Activated T-cell treated with anti-CD3 and anti-CD28 coated beads for 48 hours (primary cell): ENCODE measurements around the gene GOLM1.
"Not testable (repeated sequence)": the region's sequence is repeated elsewhere in the genome, so short reads cannot be mapped to it uniquely, and the experiment has no call there.

ENCODE experiments used
- DNase-seq: peaks from one replicate; pipeline ENCODE4 v3.0.0-alpha.2; 2020; ENCODE audit warnings: low read depth

Gene GOLM1

DNA sequence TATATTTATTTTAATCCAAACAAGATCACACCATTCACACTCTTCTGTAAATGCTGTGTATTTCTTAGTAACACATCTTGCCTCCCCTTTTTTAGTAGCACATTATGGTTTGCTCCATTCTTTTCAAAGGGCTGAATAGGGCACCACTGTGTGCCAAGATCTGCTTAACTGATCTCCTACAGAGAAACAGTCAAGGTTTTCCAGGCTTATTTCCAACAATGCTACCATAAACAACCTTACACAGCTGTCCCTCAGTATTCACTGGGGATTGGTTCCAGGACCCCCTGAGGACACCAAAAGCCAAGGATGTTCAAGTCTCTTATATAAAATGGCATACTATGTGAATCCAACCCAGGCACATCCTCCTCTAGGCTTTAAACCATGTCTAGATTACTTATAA is 16.5 kb downstream of the GOLM1 start:
- no peak for DNase-seq

- no peak for DNase-seq
Measured at GRCh38 chr9:86079865-86080469, 19.4 kb downstream of the GOLM1 start.

DNA sequence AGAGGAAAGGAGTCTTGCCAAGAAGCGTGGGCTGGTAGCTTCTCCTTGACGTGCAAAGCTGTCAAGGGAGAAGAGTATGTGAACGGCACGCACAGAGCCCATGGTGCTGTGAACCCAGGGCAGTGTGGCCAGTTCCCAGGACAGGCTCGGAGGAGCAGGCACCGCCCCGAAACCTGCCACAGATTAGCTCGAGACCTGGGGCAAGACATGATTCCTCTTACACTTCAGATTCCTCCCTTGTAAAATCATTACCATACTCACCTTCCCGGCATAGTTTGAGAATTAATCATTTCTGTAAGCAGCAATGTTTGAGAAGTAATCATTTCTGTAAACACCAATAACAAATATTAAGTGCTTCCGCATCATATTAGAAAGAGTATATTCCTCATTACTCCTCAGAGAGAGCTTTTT is 19.9 kb downstream of the GOLM1 start:
- no peak for DNase-seq

GRCh38 chr9:86078731-86079130 is 20.6 kb downstream of the GOLM1 start:
- no peak for DNase-seq

- no peak for DNase-seq
Measured at GRCh38 chr9:86077276-86077675, 22.1 kb downstream of the GOLM1 start.

GRCh38 chr9:86075132-86076109 is 23.9 kb downstream of the GOLM1 start:
- DNase-seq, result peak; percentile 25

GRCh38 chr9:86073839-86074238 is 25.5 kb downstream of the GOLM1 start:
- no peak for DNase-seq

DNA sequence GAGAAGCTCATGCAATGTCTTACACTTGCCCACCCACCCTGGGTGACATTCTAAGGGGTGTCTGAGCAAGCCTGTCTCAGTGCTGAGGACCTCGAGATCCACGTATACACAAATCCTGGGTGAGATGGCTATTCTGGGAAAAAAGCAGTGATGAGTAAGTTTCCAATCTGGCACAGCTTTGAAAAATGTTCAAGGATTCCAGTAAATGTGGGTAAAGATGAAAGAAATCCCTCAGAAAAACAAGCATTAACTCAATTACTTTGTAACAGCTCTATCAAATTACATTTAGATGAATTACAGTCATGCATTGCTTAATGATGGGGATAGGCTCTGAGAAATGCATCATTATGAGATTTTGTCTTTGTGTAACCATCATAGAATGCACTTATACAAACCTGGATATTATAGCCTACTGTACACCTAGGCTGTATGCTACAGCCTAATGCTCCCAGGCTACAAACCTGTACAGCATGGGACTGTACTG is 26.9 kb downstream of the GOLM1 start:
- no peak for DNase-seq

DNA sequence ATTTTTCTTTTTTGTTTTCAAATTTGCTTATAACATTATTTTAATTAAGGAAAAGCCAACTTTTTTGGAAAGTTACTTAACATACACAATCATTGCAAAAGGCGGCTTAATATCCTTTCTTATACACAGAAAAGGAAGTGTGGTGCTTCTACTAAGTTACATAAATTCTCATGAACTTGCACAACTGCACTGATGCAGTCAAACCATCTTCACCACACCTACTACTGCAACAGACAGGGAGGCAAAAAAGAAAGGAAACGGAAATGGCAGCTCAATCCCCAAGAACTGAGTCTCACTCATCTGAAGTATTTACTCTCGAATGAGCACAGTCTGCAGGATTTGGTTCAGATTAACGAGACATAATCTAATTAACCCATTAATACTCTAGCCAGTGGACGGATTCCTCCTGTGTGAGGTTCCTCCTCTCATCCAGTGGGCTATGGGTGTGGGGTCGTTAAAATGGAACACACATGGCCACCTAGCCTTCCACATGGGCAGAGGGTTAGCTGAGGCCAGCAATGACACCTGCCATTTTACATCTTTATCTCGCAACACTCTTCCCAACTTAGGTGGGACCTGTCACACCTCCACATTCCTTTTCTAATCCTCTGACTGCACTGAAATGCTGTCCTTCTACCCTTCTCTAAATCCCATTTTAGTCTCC is 30.0 kb downstream of the GOLM1 start:
- no peak for DNase-seq

DNA sequence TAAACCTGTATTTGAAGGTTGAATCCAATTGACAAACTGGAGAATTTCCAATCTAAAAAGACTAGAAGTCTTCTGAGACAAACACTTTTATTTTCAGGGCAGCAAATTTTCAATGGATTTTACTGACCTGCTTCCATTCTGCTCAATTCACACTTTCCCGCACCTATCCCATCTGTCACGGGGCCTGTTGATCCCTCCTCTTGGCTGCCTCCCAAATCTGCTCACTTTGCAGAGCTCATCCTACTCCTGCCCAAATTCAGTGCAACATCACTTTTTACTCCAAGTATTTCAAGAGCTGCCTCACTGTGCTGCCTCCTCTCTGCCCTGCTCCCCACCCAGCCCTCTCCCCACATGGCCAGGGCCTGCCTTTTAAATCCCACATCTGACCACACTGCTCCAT is 35.1 kb downstream of the GOLM1 start:
- DNase-seq, result no peak

DNA sequence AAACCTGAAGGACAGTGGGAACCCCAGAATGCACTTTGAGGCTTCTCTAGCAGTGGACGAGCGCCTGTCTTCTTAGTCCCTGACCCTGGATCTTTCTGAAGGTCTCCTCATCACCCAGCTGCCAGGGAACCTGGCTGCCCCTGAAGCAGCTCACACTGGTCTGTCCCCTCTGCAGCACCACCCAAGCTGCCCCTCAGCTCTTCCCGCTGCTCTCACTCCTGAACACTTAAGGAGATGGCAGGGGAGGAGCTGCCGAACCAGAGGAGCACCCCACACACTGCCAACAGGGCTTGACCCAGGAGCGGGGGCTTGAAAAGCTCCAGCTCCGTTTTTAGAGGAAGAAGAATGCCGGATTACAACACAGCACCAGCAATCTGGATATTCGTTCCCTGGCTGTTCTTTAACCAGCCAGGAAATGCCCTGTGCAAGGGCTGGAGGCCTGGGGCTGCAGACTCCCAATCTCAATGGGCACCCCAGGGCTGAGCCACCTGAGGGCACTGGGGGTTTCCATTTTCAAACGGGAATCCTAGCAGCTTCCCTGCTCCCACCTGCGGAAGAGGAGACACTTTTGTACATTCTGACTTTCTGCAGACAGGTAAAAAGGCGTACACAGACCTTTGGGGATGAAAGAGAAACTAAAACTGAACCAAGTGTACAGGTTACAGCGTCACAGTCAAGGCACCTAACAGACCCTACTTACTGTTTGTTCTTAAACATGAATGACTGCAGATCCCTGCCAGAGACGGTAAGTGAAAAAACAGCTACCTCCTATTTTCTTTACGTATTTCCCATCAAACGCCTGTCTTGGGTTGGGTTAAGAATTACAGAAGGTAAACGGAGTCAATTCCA is 36.3 kb downstream of the GOLM1 start:
- DNase-seq, result no peak

DNA sequence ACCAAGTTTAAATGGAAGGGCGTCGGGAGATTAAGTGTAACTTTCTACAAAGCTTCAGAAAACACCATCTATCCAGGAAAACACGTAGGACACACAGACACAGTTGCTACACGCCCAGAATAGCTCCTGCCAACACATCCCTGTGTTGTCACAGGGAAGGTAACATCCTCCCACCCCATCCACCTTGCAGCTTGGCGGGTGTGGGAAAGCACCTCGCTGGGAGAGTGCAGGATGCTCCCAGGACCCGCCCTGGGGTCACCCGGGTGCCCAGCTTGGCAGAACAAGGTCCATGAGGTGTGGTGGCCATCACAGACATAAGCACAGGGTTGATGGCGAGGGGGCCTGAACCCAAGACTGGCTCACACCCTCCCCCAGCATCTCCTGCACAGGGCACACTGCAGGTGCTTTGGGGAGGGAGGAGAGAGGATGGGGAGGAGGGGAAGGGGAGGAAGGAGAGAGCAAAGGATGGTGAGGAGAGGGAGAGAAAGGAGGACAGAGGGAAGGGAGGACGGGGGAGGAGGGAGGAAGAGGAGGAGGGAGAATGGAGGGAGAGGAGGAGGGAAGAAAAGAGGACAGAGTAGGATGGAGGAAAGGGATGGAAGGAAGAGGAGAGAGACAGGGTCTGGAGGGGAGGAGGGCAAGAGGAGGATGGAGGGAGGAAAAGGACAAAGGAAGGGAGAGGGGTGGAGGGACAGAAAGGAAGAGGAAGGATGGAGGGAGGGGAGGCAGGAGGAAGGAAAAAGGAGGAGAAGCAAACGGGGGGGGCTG is 37.2 kb downstream of the GOLM1 start:
- DNase-seq, result no peak

DNA sequence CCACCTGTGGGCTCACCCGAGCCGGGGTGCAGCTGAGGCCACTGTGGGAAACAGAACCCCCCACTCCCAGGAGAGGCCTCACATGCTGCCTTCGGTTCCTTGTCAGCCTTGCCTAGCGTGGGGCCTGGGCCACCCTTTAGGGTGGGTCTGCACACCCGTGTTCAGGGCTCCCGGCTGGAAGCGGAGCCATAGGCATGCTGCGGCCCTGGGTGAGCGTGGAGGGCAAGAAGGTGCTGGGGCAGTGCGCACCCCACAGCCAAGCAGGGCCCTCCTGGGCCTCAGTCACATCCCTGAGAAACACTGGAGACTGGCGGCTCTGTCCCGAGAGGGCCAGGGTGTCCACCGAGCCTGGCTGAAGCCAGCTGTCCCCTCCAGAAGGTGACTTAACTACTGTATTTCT is 41.9 kb downstream of the GOLM1 start:
- DNase-seq, result no peak

GRCh38 chr9:86054695-86055094 is 44.7 kb downstream of the GOLM1 start:
- DNase-seq, result no peak

- no peak for DNase-seq
Measured at GRCh38 chr9:86052556-86053468, 46.5 kb downstream of the GOLM1 start.

- not testable (repeated sequence) for DNase-seq
Measured at GRCh38 chr9:86048018-86048742, 51.2 kb downstream of the GOLM1 start.

DNA sequence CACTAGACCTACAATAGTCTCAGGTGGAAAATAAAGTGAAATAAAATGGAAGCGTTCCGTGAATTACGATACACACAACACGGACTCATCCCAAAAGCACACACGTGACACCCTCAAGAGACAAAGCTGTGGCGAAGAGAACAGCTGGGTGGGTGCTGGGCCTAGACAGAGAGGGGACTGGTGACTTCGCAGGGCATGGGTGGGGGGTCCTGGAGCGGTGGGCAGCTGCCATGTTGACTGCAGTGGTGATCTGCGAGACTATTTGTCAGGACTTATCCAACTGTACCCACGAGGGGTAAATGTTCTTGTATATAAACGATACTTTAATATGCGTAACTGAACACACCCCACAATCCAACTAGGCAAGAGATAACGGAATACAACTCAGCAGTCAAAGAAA is 52.0 kb downstream of the GOLM1 start:
- no peak for DNase-seq

DNA sequence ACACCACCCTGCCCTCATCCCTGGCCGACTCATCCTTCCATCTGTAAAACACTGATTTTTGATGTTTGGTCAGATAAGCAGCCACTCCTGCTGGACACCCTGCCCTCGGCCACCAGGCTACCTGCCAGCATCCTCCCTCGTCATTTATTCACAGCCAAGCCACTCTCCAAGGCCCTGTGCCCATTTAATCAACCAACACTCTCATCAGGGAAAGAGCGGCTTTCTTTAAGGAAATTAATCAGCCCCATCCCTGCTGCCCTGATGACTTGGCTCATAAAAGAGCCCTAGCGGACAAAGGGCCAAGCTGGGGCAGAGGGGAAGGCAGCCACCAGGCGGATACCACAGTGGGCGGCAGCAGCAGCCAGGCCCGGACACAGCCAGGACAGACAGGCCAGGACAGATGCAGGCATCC is 52.4 kb downstream of the GOLM1 start:
- no peak for DNase-seq

DNA sequence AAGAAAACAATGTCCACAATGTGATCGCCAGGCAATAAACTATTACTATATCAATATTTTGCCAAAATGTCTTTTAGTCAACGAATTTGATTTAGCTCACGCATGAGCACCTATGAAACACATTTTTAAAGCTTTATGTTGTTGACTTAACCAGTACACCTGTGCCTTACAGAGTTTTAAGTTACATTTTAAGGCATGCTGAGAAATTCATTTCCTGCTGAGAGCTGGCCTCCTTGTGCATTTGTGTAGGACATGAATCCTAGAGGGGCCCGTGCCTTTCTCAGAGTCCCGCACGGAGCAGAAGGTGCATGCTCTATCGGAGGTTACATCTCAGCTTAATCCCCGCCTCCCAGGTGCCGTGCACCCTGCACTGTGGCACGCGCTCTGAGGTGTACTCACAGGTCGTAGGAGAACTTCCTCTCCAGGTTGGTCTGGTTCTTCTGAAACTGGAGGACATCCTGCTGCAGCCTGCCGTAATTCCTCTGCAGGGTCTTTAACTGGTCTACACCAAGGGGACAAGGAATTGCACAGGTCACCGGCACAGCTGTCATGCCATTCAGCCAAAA is 53.2 kb downstream of the GOLM1 start:
- DNase-seq, result no peak
